HCT116 (cell line): ENCODE results near the gene LINC00632.

Experiments
- EZH2phosphoT487 ChIP-seq: fragments of 200-600 bp; IDR thresholded peaks from 2 replicates; pipeline ENCODE4 v1.6.1; 2018; ENCODE audit warnings: antibody characterized with exemption, borderline replicate concordance
- JUND ChIP-seq: IDR thresholded peaks from 2 replicates; pipeline ENCODE4 v1.6.1; 2012
- POLR2A ChIP-seq: IDR thresholded peaks from 2 replicates; pipeline ENCODE4 v1.7.0; 2011; ENCODE audit warnings: borderline replicate concordance; ENCODE audit not compliant: insufficient read depth, insufficient read length; ENCODE audit errors: extremely low read depth
- RAD21 ChIP-seq: IDR thresholded peaks from 2 replicates; pipeline ENCODE4 v1.6.1; 2012; ENCODE audit warnings: low read depth, mild to moderate bottlenecking
- SIN3A ChIP-seq: IDR thresholded peaks from 2 replicates; pipeline ENCODE4 v1.6.1; 2012; ENCODE audit warnings: low read depth
- YY1 ChIP-seq: IDR thresholded peaks from 2 replicates; pipeline ENCODE4 v1.6.1; 2011; ENCODE audit warnings: low read length, low read depth, moderate library complexity, mild to moderate bottlenecking; ENCODE audit not compliant: insufficient replicate concordance; ENCODE audit errors: extremely low read depth
- TF ChIP-seq, protein P1 (sequence below): IDR thresholded peaks from 2 replicates; pipeline ENCODE4 v1.6.1; 2012
- TF ChIP-seq, protein P2 (sequence below), 3 experiments: fragments of 200-600 bp in 1 of 3; sonication (generic) in 1 of 3; IDR thresholded peaks in 2 of 3; conservative IDR thresholded peaks in 1 of 3; 2 replicates each; pipeline ENCODE4 v1.5.1; 2012 to 2017; ENCODE audit warnings: low read depth in 2 of 3, low read length in 2 of 3, antibody characterized with exemption in 1 of 3, borderline replicate concordance in 1 of 3, control low read depth in 1 of 3, mild to moderate bottlenecking in 1 of 3, mixed read lengths in 1 of 3, mixed run types in 1 of 3, moderate library complexity in 1 of 3; ENCODE audit not compliant: insufficient read depth in 1 of 3

GRCh38 chrX:140687706-140688105 lies 21.9 kb upstream of the LINC00632 start:
- TF ChIP-seq, protein P1, sequence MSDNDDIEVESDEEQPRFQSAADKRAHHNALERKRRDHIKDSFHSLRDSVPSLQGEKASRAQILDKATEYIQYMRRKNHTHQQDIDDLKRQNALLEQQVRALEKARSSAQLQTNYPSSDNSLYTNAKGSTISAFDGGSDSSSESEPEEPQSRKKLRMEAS = no peak
- TF ChIP-seq SIN3A = no peak
- no peak for TF ChIP-seq YY1
- TF ChIP-seq, protein P2, sequence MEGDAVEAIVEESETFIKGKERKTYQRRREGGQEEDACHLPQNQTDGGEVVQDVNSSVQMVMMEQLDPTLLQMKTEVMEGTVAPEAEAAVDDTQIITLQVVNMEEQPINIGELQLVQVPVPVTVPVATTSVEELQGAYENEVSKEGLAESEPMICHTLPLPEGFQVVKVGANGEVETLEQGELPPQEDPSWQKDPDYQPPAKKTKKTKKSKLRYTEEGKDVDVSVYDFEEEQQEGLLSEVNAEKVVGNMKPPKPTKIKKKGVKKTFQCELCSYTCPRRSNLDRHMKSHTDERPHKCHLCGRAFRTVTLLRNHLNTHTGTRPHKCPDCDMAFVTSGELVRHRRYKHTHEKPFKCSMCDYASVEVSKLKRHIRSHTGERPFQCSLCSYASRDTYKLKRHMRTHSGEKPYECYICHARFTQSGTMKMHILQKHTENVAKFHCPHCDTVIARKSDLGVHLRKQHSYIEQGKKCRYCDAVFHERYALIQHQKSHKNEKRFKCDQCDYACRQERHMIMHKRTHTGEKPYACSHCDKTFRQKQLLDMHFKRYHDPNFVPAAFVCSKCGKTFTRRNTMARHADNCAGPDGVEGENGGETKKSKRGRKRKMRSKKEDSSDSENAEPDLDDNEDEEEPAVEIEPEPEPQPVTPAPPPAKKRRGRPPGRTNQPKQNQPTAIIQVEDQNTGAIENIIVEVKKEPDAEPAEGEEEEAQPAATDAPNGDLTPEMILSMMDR (IDR thresholded peaks at IDR 0.05 in 2 of 3, conservative IDR thresholded peaks at IDR 0.05 in 1 of 3; ENCODE audit: borderline replicate concordance in 1 of 3, insufficient read depth in 1 of 3, low read depth in 2 of 3, low read length in 2 of 3) = no peak
- no peak for TF ChIP-seq RAD21
- no peak for TF ChIP-seq EZH2phosphoT487
- TF ChIP-seq JUND = no peak
- TF ChIP-seq POLR2A = no peak
